ENCODE measurements around the gene KRT39.

Gene KRT39

GRCh38 chr17:40980117-40980516 is 13.4 kb upstream of the KRT39 start:
- no peak for DNase-seq

- DNase-seq: no peak
Observed at GRCh38 chr17:40978575-40979151, 11.9 kb upstream of the KRT39 start.

- no peak for DNase-seq
Observed at GRCh38 chr17:40975516-40975915, 8.8 kb upstream of the KRT39 start.

- DNase-seq: no peak
Observed at GRCh38 chr17:40974366-40974765, 7.6 kb upstream of the KRT39 start.

- no peak for DNase-seq
Observed at GRCh38 chr17:40967582-40967981, 834 bp upstream of the KRT39 start.

- DNase-seq: peak; percentile 3
Observed at GRCh38 chr17:40963838-40964237, 2.9 kb downstream of the KRT39 start.

- no peak for DNase-seq
Observed at GRCh38 chr17:40962059-40962561, 4.6 kb downstream of the KRT39 start.

- no peak for DNase-seq
Observed at GRCh38 chr17:40961591-40961990, 5.2 kb downstream of the KRT39 start.

- no peak for DNase-seq
Observed at GRCh38 chr17:40960144-40960543, 6.6 kb downstream of the KRT39 start.

- no peak for DNase-seq
Observed at GRCh38 chr17:40958086-40958953, 8.4 kb downstream of the KRT39 start.

- no peak for DNase-seq
Observed at GRCh38 chr17:40956401-40957254, 10.1 kb downstream of the KRT39 start.

- DNase-seq: no peak
Observed at GRCh38 chr17:40953881-40954280, 12.9 kb downstream of the KRT39 start.

- no peak for DNase-seq
Observed at GRCh38 chr17:40952661-40953060, 14.1 kb downstream of the KRT39 start.

- no peak for DNase-seq
Observed at GRCh38 chr17:40952154-40952553, 14.6 kb downstream of the KRT39 start.

- no peak for DNase-seq
Observed at GRCh38 chr17:40951011-40951622, 15.6 kb downstream of the KRT39 start.

- peak; percentile 43 for DNase-seq
Observed at GRCh38 chr17:40950176-40950575, 16.6 kb downstream of the KRT39 start.

- DNase-seq: peak; percentile 71
Observed at GRCh38 chr17:40949418-40949817, 17.3 kb downstream of the KRT39 start.

GRCh38 chr17:40947929-40948328 is 18.8 kb downstream of the KRT39 start:
- DNase-seq: no peak

- no peak for DNase-seq
Observed at GRCh38 chr17:40945414-40945813, 21.3 kb downstream of the KRT39 start.

GRCh38 chr17:40944531-40944930 is 22.2 kb downstream of the KRT39 start:
- DNase-seq: no peak

- no peak for DNase-seq
Observed at GRCh38 chr17:40942553-40942952, 24.2 kb downstream of the KRT39 start.

- DNase-seq: no peak
Observed at GRCh38 chr17:40940266-40940665, 26.5 kb downstream of the KRT39 start.

- no peak for DNase-seq
Observed at GRCh38 chr17:40938981-40939380, 27.8 kb downstream of the KRT39 start.
